Vagina (tissue), 2 donors: ENCODE measurements around the gene KCNN3. TPM values are rescaled to one million over a fixed set of nuclear protein-coding genes. Genes with fewer than 3 reads are reported as not detected.

Experiments
- DNase-seq, 2 donors: peaks; one replicate each; pipeline ENCODE4 v3.0.0-alpha.2; 2017; ENCODE audit errors: extremely low spot score in 2 of 2
- H3K27ac ChIP-seq: fragments of 200-600 bp; sonication (generic); one replicate; pipeline ENCODE4 v1.5.1; 2019
- H3K27me3 ChIP-seq: fragments of 200-600 bp; sonication (generic); one replicate; pipeline ENCODE4 v1.5.1; 2019
- H3K36me3 ChIP-seq, 2 donors: fragments of 200-600 bp; sonication (generic); one replicate each; pipeline ENCODE4 v1.5.1; 2017 to 2019
- H3K4me1 ChIP-seq: fragments of 200-600 bp; sonication (generic); one replicate; pipeline ENCODE4 v1.5.1; 2019
- H3K4me3 ChIP-seq, 2 donors: fragments of 200-600 bp; sonication (generic); 1 replicate in 1 of 2; 2 replicates in 1 of 2; pipeline ENCODE4 v1.5.1; 2016 to 2019
- H3K9me3 ChIP-seq: fragments of 200-600 bp; sonication (generic); one replicate; pipeline ENCODE4 v1.5.1; 2019
- POLR2A ChIP-seq, 2 donors: fragments of 450-650 bp; IDR thresholded peaks; one replicate each; pipeline ENCODE4 v1.6.1; 2017; ENCODE audit warnings: antibody characterized with exemption in 2 of 2, mild to moderate bottlenecking in 2 of 2, moderate library complexity in 2 of 2
- POLR2AphosphoS5 ChIP-seq, 2 donors: sonication (generic); formaldehyde crosslinking; IDR thresholded peaks; one replicate each; pipeline ENCODE4 v1.9.0; 2017; ENCODE audit warnings: antibody characterized with exemption in 2 of 2, mild to moderate bottlenecking in 2 of 2, low read depth in 1 of 2; ENCODE audit not compliant: insufficient read depth in 1 of 2
- intact Hi-C: fragments of 100-400 bp; cut with DNase I; formaldehyde crosslinking; loops from one replicate; pipeline ENCODE4 v1.15.1; 2023
- total RNA-seq: library from RNA; depleted of rRNA; stranded (reverse); fragments of >200 nt; gene quantifications from one replicate; pipeline ENCODE4 v1.2.3, GENCODE V29; 2016
- TF ChIP-seq, protein P1 (sequence below), 3 experiments: fragments of 450-650 bp in 2 of 3; fragments of 200-600 bp in 1 of 3; sonication (generic) in 1 of 3; IDR thresholded peaks; one replicate each; pipeline ENCODE4 v1.5.1; 2017 to 2019; ENCODE audit warnings: antibody characterized with exemption in 3 of 3, mild to moderate bottlenecking in 2 of 3, moderate library complexity in 2 of 3

The KCNN3 gene
- total RNA-seq, 1 donor from 2014 or later = 7.4 TPM

DNA sequence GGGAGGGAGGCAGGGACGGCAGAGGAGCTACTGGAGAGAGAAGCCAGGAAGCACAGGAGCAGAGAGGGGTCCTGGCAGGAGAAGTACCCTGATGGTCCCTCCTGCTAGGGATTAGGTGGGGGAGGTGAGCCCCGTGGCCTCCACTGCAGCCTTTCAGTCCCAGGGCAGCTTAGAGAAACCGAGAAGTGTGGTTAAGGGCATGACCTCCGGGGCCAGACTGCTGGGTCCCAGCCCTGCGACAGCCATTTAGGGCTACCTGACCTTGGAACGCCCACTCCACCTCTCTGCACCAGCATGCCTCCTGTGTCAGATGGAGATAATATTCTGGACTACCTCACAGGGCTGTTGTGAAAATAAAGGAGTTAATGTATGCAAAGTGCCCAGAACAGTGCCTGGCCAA is 47.4 kb downstream of the KCNN3 start:
- no peaks in the 10 kb centered on the region for H3K36me3 ChIP-seq
- H3K4me3 ChIP-seq = no peak overlapping the region
- H3K9me3 ChIP-seq = no peaks in the 10 kb centered on the region
- intact Hi-C loops = no loop called here
- H3K27me3 ChIP-seq = no peaks in the 10 kb centered on the region
- H3K4me1 ChIP-seq = peaks cover 10% of the 10 kb centered on the region
- TF ChIP-seq POLR2A (IDR thresholded peaks at IDR 0.05) (no peak), POLR2AphosphoS5 (IDR thresholded peaks at IDR 0.05; ENCODE audit: insufficient read depth in 1 of 2, low read depth in 1 of 2) (no peak)
- TF ChIP-seq, protein P1, sequence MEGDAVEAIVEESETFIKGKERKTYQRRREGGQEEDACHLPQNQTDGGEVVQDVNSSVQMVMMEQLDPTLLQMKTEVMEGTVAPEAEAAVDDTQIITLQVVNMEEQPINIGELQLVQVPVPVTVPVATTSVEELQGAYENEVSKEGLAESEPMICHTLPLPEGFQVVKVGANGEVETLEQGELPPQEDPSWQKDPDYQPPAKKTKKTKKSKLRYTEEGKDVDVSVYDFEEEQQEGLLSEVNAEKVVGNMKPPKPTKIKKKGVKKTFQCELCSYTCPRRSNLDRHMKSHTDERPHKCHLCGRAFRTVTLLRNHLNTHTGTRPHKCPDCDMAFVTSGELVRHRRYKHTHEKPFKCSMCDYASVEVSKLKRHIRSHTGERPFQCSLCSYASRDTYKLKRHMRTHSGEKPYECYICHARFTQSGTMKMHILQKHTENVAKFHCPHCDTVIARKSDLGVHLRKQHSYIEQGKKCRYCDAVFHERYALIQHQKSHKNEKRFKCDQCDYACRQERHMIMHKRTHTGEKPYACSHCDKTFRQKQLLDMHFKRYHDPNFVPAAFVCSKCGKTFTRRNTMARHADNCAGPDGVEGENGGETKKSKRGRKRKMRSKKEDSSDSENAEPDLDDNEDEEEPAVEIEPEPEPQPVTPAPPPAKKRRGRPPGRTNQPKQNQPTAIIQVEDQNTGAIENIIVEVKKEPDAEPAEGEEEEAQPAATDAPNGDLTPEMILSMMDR (IDR thresholded peaks at IDR 0.05) = no peak
- no peak overlapping the region for H3K27ac ChIP-seq
- DNase-seq = no peak

GRCh38 chr1:154822233-154822632 is 47.8 kb downstream of the KCNN3 start:
- H3K4me3 ChIP-seq = no peak overlapping the region
- no peak for TF ChIP-seq POLR2AphosphoS5 (IDR thresholded peaks at IDR 0.05; ENCODE audit: insufficient read depth in 1 of 2, low read depth in 1 of 2)
- no peak for TF ChIP-seq POLR2A (IDR thresholded peaks at IDR 0.05)
- TF ChIP-seq, protein P1 (IDR thresholded peaks at IDR 0.05) = no peak
- intact Hi-C loops = no loop called here
- H3K4me1 ChIP-seq = peaks cover 10% of the 10 kb centered on the region
- H3K27ac ChIP-seq = no peak overlapping the region
- no peaks in the 10 kb centered on the region for H3K9me3 ChIP-seq
- no peaks in the 10 kb centered on the region for H3K36me3 ChIP-seq
- H3K27me3 ChIP-seq = no peaks in the 10 kb centered on the region
- DNase-seq = no peak

- TF ChIP-seq, protein P1 (IDR thresholded peaks at IDR 0.05) = no peak
- TF ChIP-seq POLR2AphosphoS5 (IDR thresholded peaks at IDR 0.05; ENCODE audit: insufficient read depth in 1 of 2, low read depth in 1 of 2) (no peak), POLR2A (IDR thresholded peaks at IDR 0.05) (no peak)
- Histone ChIP-seq H3K36me3 (no peaks in the 10 kb centered on the region), H3K4me3 (no peak overlapping the region), H3K4me1 (peaks cover 10% of the 10 kb centered on the region), H3K27me3 (no peaks in the 10 kb centered on the region), H3K27ac (no peak overlapping the region), H3K9me3 (no peaks in the 10 kb centered on the region)
- intact Hi-C loops = no loop called here
- no peak for DNase-seq
Observed at GRCh38 chr1:154821083-154821482, 49.0 kb downstream of the KCNN3 start.

DNA sequence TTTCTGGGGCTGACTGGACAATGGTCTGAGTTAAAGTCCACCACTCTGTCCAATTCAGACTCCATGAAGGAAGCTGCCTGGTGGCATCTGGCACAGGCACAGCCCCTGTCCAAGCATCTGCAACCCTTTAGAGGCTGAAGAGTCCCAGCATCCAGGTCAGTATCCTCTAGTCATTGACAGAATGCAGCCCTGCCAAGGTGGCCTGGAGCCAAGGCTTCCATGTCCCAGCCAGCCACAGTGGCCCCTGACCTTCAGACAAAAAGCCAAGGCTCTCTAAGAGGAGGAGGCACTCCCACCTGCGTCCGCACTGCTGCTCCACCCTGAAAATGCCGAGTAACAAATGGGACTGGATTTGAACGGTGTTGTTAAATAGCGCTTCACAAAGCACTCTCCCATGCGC is 49.4 kb downstream of the KCNN3 start:
- TF ChIP-seq POLR2AphosphoS5 (IDR thresholded peaks at IDR 0.05; ENCODE audit: insufficient read depth in 1 of 2, low read depth in 1 of 2) (no peak), POLR2A (IDR thresholded peaks at IDR 0.05) (no peak)
- TF ChIP-seq, protein P1 (IDR thresholded peaks at IDR 0.05) = no peak

GRCh38 chr1:154819628-154820590 is 50.2 kb downstream of the KCNN3 start:
- Histone ChIP-seq H3K27me3 (no peaks in the 10 kb centered on the region), H3K4me1 (peaks cover 10% of the 10 kb centered on the region), H3K9me3 (no peaks in the 10 kb centered on the region), H3K36me3 (no peaks in the 10 kb centered on the region), H3K4me3 (no peak overlapping the region), H3K27ac (no peak overlapping the region)
- no peak for TF ChIP-seq POLR2A (IDR thresholded peaks at IDR 0.05)
- TF ChIP-seq POLR2AphosphoS5 (IDR thresholded peaks at IDR 0.05; ENCODE audit: insufficient read depth in 1 of 2, low read depth in 1 of 2) = no peak
- intact Hi-C loops = no loop called here
- no peak for DNase-seq

More for the DNA sequence above, 49.4 kb downstream of the KCNN3 start:
- Histone ChIP-seq H3K4me3 (no peak overlapping the region), H3K4me1 (peaks cover 10% of the 10 kb centered on the region), H3K36me3 (no peaks in the 10 kb centered on the region), H3K27ac (no peak overlapping the region), H3K9me3 (no peaks in the 10 kb centered on the region), H3K27me3 (no peaks in the 10 kb centered on the region)
- intact Hi-C loops = no loop called here
- DNase-seq = no peak
